ENCODE data around the gene TAF3.

TAF3 gene

GRCh38 chr10:8045726-8046494 is 227.6 kb downstream of the TAF3 start:
- peaks cover 20% of the 10 kb centered on the region for H3K4me1 ChIP-seq (ENCODE audit: insufficient read depth, insufficient read length)
- TF ChIP-seq ZNF274 (IDR thresholded peaks at IDR 0.05; ENCODE audit: low read depth, low read length): no peak
- TF ChIP-seq SUZ12 (IDR thresholded peaks at IDR 0.05; ENCODE audit: extremely low read depth, insufficient read depth, insufficient read length): no peak
- no peak for TF ChIP-seq YY1 (IDR thresholded peaks at IDR 0.05; ENCODE audit: insufficient read depth, insufficient read length)
- peaks cover 88% of the 10 kb centered on the region for H3K27me3 ChIP-seq (ENCODE audit: insufficient read depth, insufficient read length)
- H3K9me3 ChIP-seq (ENCODE audit: insufficient read depth, low read length): no peaks in the 10 kb centered on the region
- no peak overlapping the region for H3K4me3 ChIP-seq (ENCODE audit: insufficient read length, low read depth)
- H3K9ac ChIP-seq (ENCODE audit: insufficient read length, low read depth): no peak overlapping the region
- no peaks in the 10 kb centered on the region for H3K36me3 ChIP-seq (ENCODE audit: insufficient read depth, insufficient read length, low read length)
- DNase-seq (ENCODE audit: low read depth, low spot score): no peak

GRCh38 chr10:8047452-8048280 is 229.4 kb downstream of the TAF3 start:
- Histone ChIP-seq H3K4me3 (ENCODE audit: insufficient read length, low read depth) (peak overlapping the region; percentile 9), H3K9me3 (ENCODE audit: insufficient read depth, low read length) (no peaks in the 10 kb centered on the region), H3K9ac (ENCODE audit: insufficient read length, low read depth) (no peak overlapping the region), H3K36me3 (ENCODE audit: insufficient read depth, insufficient read length, low read length) (no peaks in the 10 kb centered on the region), H3K27me3 (ENCODE audit: insufficient read depth, insufficient read length) (peaks cover 76% of the 10 kb centered on the region), H3K4me1 (ENCODE audit: insufficient read depth, insufficient read length) (peaks cover 18% of the 10 kb centered on the region)
- no peak for DNase-seq (ENCODE audit: low read depth, low spot score)
- TF ChIP-seq YY1 (IDR thresholded peaks at IDR 0.05; ENCODE audit: insufficient read depth, insufficient read length) (no peak), SUZ12 (IDR thresholded peaks at IDR 0.05; ENCODE audit: extremely low read depth, insufficient read depth, insufficient read length) (peak; percentile 80)

- Histone ChIP-seq H3K4me1 (ENCODE audit: insufficient read depth, insufficient read length) (peaks cover 16% of the 10 kb centered on the region), H3K9me3 (ENCODE audit: insufficient read depth, low read length) (no peaks in the 10 kb centered on the region), H3K4me3 (ENCODE audit: insufficient read length, low read depth) (peak overlapping the region; percentile 9), H3K36me3 (ENCODE audit: insufficient read depth, insufficient read length, low read length) (no peaks in the 10 kb centered on the region), H3K27me3 (ENCODE audit: insufficient read depth, insufficient read length) (peaks cover 73% of the 10 kb centered on the region), H3K9ac (ENCODE audit: insufficient read length, low read depth) (peak overlapping the region; percentile 42)
- TF ChIP-seq YY1 (IDR thresholded peaks at IDR 0.05; ENCODE audit: insufficient read depth, insufficient read length) (no peak), SUZ12 (IDR thresholded peaks at IDR 0.05; ENCODE audit: extremely low read depth, insufficient read depth, insufficient read length) (peak; percentile 26)
- no peak for DNase-seq (ENCODE audit: low read depth, low spot score)
Observed at GRCh38 chr10:8048281-8049008, 230.1 kb downstream of the TAF3 start.

- DNase-seq (ENCODE audit: low read depth, low spot score): no peak
- Histone ChIP-seq H3K4me3 (ENCODE audit: insufficient read length, low read depth) (peak overlapping the region; percentile 39), H3K9me3 (ENCODE audit: insufficient read depth, low read length) (no peaks in the 10 kb centered on the region), H3K9ac (ENCODE audit: insufficient read length, low read depth) (peak overlapping the region; percentile 61), H3K27me3 (ENCODE audit: insufficient read depth, insufficient read length) (peaks cover 65% of the 10 kb centered on the region), H3K4me1 (ENCODE audit: insufficient read depth, insufficient read length) (peaks cover 12% of the 10 kb centered on the region), H3K36me3 (ENCODE audit: insufficient read depth, insufficient read length, low read length) (no peaks in the 10 kb centered on the region)
- TF ChIP-seq SUZ12 (IDR thresholded peaks at IDR 0.05; ENCODE audit: extremely low read depth, insufficient read depth, insufficient read length) (no peak), ZNF274 (IDR thresholded peaks at IDR 0.05; ENCODE audit: low read depth, low read length) (no peak), YY1 (IDR thresholded peaks at IDR 0.05; ENCODE audit: insufficient read depth, insufficient read length) (no peak)
Observed at GRCh38 chr10:8049045-8049864, 230.9 kb downstream of the TAF3 start.

- H3K9me3 ChIP-seq (ENCODE audit: insufficient read depth, low read length): no peaks in the 10 kb centered on the region
- TF ChIP-seq SUZ12 (IDR thresholded peaks at IDR 0.05; ENCODE audit: extremely low read depth, insufficient read depth, insufficient read length): no peak
- no peak for TF ChIP-seq ZNF274 (IDR thresholded peaks at IDR 0.05; ENCODE audit: low read depth, low read length)
- peaks cover 12% of the 10 kb centered on the region for H3K4me1 ChIP-seq (ENCODE audit: insufficient read depth, insufficient read length)
- peak overlapping the region; percentile 39 for H3K4me3 ChIP-seq (ENCODE audit: insufficient read length, low read depth)
- peaks cover 58% of the 10 kb centered on the region for H3K27me3 ChIP-seq (ENCODE audit: insufficient read depth, insufficient read length)
- no peaks in the 10 kb centered on the region for H3K36me3 ChIP-seq (ENCODE audit: insufficient read depth, insufficient read length, low read length)
- DNase-seq (ENCODE audit: low read depth, low spot score): no peak
- H3K9ac ChIP-seq (ENCODE audit: insufficient read length, low read depth): peak overlapping the region; percentile 61
Observed at GRCh38 chr10:8049865-8050555, 231.7 kb downstream of the TAF3 start.

- H3K27me3 ChIP-seq (ENCODE audit: insufficient read depth, insufficient read length): peaks cover 53% of the 10 kb centered on the region
- TF ChIP-seq SUZ12 (IDR thresholded peaks at IDR 0.05; ENCODE audit: extremely low read depth, insufficient read depth, insufficient read length) (no peak), ZNF274 (IDR thresholded peaks at IDR 0.05; ENCODE audit: low read depth, low read length) (no peak), YY1 (IDR thresholded peaks at IDR 0.05; ENCODE audit: insufficient read depth, insufficient read length) (no peak)
- H3K4me3 ChIP-seq (ENCODE audit: insufficient read length, low read depth): peak overlapping the region; percentile 39
- H3K36me3 ChIP-seq (ENCODE audit: insufficient read depth, insufficient read length, low read length): no peaks in the 10 kb centered on the region
- H3K4me1 ChIP-seq (ENCODE audit: insufficient read depth, insufficient read length): peaks cover 12% of the 10 kb centered on the region
- no peak for DNase-seq (ENCODE audit: low read depth, low spot score)
- no peaks in the 10 kb centered on the region for H3K9me3 ChIP-seq (ENCODE audit: insufficient read depth, low read length)
- peak overlapping the region; percentile 61 for H3K9ac ChIP-seq (ENCODE audit: insufficient read length, low read depth)
Observed at GRCh38 chr10:8050556-8051108, 232.3 kb downstream of the TAF3 start.

All from NT2/D1 (cell line).